Measurements from ENCODE around the gene ARMC9.
"Not testable (repeated sequence)": the region's sequence is repeated elsewhere in the genome, so short reads cannot be mapped to it uniquely, and the experiment has no call there.

ARMC9 gene

GRCh38 chr2:231287696-231288095 lies 89.3 kb downstream of the ARMC9 start:
- no peak for DNase-seq (ENCODE audit: low read depth in 2 of 2)

DNA sequence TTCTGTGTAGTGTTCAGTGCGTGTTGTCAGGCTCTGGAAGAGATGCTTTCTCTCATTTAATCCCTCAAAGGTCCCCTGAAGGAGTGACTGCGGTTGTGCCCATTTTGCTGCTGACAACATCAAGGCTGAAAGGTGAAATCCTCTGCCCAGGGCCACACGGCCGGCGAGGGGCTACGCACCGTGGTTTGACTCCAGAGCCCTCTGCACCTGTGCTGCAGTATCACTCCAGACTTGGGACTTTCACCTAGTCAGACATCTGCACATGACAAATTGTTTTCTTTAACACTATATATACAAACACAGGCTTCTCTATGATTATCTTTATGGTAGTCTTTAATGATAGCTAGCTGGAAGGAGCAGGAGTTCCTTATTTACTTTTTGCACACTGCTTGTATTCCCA lies 90.2 kb downstream of the ARMC9 start:
- no peak for DNase-seq (ENCODE audit: low read depth in 2 of 2)

DNA sequence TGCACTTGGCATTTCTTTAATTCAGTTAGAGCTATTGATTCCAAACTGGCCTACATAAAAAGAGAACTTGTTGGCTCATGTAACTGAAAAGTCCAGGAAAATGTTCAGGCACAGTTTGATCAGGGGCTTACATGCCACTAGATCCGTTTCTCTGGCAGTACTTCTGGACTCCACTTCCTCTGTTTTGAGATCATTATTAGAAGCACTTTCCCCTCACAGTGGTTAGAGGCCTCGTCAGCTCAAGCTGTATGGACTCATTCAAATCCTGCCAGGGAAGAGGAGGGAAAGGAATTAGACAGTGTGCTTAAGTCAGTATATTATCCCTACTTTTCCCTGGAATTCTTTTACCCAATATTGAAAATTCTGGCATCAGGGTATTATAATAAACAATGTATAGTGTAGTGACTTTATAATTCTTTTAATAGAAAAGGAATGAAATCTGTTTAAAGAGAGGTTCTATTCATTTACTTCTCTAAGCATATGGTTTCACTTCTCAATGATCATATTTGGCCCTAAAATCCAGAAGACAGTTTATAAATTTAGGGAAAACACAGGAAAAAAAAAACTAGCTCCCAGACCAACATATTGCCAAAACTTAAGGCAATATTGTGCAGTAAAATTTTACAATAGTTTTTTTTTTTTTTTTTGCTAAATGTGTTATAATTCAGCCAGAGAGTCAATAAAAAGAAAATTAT lies 92.0 kb downstream of the ARMC9 start:
- DNase-seq (ENCODE audit: low read depth in 2 of 2) = no peak

DNA sequence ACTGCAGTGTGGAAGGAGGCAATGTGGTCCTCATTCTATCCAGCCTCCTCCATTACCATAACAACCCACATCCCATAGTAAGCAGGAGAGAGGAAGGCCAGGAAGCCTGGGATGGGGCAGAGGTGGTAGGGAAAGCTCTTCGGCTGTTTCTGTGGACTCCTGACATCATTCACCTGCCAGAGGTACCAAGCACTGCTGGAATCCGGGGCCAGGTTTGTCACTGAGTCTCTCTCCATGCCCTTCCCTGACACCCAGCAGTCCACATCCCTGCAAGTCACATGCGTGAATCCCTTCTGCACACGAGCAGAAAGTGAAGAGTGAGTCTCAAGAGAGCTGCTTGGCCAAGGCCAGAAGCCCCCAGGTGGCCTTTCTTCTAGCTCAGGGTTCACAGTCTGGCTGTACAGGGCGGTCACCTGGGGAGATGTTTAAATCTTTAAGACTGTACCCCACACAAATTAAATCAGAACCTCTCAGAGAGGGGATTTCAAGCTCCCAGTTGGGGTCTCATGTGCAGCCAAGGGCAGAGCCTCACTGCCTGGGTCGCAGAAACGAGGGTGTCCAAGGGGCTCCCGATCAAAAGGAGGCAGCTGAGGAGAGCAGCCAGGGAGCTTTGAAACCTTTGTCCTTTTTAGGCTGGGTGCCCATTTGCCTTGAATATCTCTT lies 94.2 kb downstream of the ARMC9 start:
- no peak for DNase-seq (ENCODE audit: low read depth in 2 of 2)

- DNase-seq (ENCODE audit: low read depth in 2 of 2) = no peak
These were observed 94.7 kb downstream of the ARMC9 start for GRCh38 chr2:231293163-231293562.

- DNase-seq (ENCODE audit: low read depth in 2 of 2) = no peak
These were observed 95.7 kb downstream of the ARMC9 start for GRCh38 chr2:231294116-231294515.

- no peak for DNase-seq (ENCODE audit: low read depth in 2 of 2)
These were observed 96.3 kb downstream of the ARMC9 start for GRCh38 chr2:231294571-231295362.

- no peak for DNase-seq (ENCODE audit: low read depth in 2 of 2)
These were observed 96.9 kb downstream of the ARMC9 start for GRCh38 chr2:231295363-231295655.

DNA sequence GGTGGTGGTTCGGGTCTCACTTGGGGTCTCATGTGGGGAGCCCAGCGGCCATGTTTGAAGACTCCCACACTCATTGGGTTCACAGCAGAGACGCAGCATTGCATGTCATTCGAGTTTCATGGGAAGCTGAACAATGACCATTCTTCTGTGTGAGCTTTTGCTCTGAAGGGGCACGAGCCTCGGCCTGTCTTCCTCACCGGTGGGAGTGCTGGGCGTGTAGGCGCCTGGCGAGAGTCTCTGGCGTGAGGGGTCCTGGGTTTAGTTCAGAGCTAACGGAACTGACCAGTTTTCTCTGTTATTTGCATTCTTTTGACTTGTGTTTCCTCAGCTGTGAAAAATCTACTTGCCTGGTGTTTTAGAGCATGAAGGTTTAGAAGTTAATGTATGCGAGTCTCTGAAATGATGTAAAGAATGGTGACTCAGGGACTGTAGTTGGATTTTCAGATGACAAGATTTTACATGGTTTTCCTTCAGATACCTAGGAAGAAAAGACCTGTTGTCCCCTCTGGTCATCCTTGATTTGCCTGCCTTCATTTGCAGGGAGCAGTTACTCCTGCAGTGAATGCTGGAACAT lies 98.1 kb downstream of the ARMC9 start:
- DNase-seq (ENCODE audit: low read depth in 2 of 2) = no peak

GRCh38 chr2:231297108-231297908 lies 98.9 kb downstream of the ARMC9 start:
- peak in 1 of 2 donors; percentile 3 for DNase-seq (ENCODE audit: low read depth in 2 of 2)

DNA sequence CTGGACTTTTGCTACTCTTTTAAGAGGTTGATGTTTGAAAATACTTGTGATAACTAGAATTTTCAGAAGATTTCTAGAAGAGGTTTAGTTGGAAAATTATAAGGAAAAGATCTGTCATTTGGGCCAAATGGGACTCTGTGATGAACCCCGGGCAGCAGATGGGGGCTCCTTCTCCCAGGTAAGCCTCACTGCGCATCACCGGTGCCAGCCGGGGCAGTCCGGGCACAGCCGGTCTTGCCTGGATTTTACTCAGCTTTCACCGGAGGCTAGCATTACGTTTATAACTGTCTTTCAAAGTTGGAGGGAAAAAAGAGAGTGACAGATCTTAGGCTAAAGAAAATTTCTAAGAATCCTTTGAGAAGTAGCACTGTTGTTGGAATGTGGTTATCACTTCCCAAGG lies 99.7 kb downstream of the ARMC9 start:
- no peak for DNase-seq (ENCODE audit: low read depth in 2 of 2)

DNA sequence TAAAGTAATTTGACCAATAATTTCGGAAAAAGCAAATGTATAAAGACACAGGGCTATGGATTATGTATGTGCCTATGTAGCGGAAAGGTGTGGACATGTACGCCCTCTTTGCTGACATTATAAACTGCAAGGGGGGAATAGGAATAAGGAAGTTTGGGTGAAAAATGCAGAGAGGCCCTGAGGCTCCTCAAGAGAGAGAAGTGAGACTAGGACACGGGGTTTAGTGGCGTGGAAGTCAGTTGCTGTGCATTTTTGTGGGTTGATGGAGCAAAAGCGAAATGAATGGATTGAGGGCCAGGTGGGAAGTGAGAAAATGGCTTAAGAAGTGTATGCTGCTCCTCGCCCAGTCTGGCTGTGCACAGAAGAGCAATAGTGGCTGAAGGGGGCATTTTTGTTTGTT lies 100.8 kb downstream of the ARMC9 start:
- no peak for DNase-seq (ENCODE audit: low read depth in 2 of 2)

- no peak for DNase-seq (ENCODE audit: low read depth in 2 of 2)
These were observed 101.7 kb downstream of the ARMC9 start for GRCh38 chr2:231300020-231300721.

GRCh38 chr2:231300722-231301076 lies 102.3 kb downstream of the ARMC9 start:
- no peak for DNase-seq (ENCODE audit: low read depth in 2 of 2)

DNA sequence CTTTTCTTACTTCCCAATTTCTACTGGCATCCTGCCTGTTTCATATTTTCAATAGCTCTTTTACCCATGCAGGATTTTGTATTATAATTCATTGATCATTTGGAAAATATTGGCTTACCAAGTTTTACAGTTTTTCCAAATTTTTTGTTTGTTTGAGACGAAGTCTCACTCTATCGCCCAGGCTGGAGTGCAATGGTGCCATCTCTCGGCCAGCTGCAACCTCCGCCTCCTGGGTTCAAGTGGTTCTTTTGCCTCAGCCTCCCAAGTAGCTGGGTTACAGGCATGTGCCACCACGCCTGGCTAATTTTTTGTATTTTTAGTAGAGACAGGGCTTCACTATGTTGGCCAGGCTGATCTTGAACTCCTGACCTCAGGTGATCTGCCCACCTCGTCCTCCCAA lies 105.8 kb downstream of the ARMC9 start:
- not testable (repeated sequence) for DNase-seq (ENCODE audit: low read depth in 2 of 2)

DNA sequence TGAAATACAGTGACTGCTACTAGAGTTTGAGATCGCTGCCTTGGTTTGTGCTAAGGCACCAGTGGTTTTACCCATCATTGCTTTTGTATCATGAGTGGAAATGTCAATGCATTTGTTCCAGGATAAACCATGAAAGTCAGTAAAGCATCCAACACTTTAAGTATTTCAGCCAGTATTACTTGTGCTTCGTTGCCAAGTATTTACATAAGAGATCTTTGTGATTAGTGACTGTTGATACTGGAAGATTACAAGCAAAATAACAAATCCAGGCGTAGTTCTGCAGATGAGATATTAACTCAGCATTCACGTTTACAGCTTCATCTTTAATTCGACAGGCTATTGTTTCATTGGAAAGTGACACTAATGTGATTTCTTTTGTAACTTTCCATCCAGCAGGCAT lies 106.8 kb downstream of the ARMC9 start:
- no peak for DNase-seq (ENCODE audit: low read depth in 2 of 2)

- no peak for DNase-seq (ENCODE audit: low read depth in 2 of 2)
These were observed 108.5 kb downstream of the ARMC9 start for GRCh38 chr2:231306791-231307393.

DNA sequence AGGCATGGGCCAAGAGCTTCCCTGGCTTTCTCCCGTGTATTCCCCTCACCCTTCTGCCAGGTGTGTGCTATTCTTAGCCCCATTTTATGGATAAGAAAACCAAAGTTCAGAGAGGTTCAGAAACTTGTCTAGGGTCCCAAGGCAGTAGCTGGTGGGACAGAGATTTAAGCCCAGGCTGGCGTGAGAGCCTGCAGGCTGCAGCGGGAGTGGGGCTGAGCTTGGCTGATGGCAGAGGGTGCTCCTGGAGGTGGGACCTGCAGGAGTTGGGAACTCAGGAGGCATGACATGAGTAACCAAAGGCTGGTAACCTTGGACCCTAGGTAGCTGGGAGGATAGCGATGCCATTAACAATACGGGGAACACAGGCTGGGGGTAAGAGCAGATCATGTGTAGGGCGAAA lies 109.8 kb downstream of the ARMC9 start:
- DNase-seq (ENCODE audit: low read depth in 2 of 2) = no peak

DNA sequence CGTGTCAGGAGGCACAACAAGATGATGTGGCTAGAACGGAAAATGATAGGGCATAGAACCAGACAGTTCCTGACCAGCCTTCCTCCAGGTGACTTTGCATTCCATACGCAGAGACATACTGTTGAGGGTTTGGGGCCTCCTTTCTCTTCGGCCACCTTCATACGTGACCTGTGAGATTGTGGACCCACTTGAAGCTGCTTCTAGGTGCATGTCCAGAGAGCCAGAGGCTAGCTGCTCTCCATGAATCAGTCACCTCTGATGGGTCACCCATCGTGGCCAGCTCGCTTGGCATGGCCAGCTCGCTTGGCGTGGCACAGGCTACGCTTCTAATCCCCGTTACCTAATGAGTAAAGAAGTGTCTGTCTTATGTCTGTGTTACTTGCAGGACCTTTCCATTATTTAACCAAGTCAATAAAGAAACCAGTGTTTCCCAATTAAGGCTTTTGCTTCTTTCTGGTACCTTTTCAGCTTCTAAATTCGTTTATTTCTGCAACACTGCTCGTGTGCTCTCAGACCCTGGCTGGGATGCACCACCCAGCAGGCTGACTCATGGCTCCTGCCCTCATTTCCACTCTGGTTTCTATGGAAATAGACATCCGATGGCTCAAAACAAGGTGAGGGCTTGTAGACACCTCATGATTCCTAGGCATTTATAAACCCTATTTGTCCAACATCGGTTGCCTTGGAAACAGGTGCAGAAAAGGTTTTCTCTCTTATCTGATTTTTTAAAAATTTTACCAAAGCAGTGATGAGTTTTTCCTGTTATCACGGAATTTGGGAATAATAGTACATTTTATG lies 110.4 kb downstream of the ARMC9 start:
- no peak for DNase-seq (ENCODE audit: low read depth in 2 of 2)

DNA sequence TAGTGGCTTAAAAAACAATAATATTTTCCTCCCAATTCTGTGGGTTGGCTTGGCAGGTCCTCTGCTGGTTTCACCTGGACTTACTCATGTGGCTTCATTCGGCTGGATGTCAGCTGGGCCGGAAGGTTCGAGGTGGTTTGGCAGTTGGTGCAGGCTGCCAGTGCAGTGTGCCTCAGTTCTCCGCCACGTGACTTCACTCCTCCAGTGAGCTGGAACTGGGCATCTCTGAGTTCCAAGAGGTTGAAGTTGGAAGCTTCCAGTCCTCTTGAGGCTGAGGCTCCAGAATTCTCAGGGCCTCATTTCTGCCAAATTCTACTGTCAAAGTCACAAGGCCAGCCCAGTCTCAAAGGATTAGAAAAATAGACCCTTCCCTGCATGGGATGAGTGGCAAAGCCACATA lies 113.6 kb downstream of the ARMC9 start:
- no peak for DNase-seq (ENCODE audit: low read depth in 2 of 2)

Measured in stimulated activated CD4-positive, alpha-beta T cell treated with anti-CD3 and anti-CD28 coated beads, Interleukin-1b, Interleukin-23, amount 100 ng/mL, for 4 hours (primary cell).